Measurements from ENCODE around the gene GINS3.

Gene GINS3

DNA sequence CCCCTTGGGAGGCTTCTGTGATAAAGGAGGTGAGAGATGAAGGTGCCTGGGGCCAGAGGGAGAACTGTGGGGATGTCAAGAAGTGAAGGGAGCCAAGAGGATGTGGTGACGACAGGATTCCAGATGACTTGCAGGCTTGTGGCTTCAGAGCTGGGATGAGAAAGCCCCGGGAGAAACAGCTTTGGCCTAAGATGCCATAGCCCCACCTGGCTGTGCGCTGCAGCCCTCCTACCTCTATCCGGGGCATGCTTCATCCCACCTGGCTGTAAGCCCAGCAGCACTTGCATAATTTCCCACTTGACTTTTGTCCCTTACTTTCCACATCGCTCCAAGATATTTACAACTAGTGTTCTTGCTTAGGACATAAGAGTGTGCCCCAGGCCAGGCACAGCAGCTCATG, 29.3 kb downstream of the GINS3 start:
- Histone ChIP-seq H3K4me3 (replicated peaks; ENCODE audit: low read depth, low read length) (no peak overlapping the region; the same call in 1 of the 2 replicates), H3K36me3 (ENCODE audit: control insufficient read depth, insufficient read depth, low read length) (no peaks in the 10 kb centered on the region), H3K27me3 (replicated peaks; ENCODE audit: control insufficient read depth, insufficient read depth, low read length) (no peaks in the 10 kb centered on the region)
- TF ChIP-seq, protein P1, sequence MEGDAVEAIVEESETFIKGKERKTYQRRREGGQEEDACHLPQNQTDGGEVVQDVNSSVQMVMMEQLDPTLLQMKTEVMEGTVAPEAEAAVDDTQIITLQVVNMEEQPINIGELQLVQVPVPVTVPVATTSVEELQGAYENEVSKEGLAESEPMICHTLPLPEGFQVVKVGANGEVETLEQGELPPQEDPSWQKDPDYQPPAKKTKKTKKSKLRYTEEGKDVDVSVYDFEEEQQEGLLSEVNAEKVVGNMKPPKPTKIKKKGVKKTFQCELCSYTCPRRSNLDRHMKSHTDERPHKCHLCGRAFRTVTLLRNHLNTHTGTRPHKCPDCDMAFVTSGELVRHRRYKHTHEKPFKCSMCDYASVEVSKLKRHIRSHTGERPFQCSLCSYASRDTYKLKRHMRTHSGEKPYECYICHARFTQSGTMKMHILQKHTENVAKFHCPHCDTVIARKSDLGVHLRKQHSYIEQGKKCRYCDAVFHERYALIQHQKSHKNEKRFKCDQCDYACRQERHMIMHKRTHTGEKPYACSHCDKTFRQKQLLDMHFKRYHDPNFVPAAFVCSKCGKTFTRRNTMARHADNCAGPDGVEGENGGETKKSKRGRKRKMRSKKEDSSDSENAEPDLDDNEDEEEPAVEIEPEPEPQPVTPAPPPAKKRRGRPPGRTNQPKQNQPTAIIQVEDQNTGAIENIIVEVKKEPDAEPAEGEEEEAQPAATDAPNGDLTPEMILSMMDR (IDR thresholded peaks at IDR 0.05; ENCODE audit: insufficient read depth, low read length, poor library complexity, severe bottlenecking): no peak
- DNase-seq (ENCODE audit: extremely low read depth, insufficient read length): no peak

DNA sequence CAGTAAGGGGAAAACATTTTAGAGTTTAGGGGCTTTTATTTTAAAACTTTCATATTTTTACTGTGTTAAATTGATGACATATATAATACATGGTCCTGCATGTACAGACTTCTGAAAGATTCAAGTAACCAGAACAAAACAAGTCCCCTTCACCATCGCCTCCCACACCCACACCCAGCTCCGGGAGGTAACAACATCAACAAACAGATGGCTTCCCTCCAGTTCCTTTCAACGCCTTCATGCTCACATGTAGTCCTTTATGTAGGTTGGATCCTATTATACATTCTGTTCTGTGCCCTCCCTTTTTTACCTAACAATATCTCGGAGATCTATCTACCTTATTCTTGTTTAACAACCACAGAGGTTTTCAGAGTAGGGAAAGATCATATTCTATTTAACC, 30.5 kb downstream of the GINS3 start:
- TF ChIP-seq, protein P1 (IDR thresholded peaks at IDR 0.05; ENCODE audit: insufficient read depth, low read length, poor library complexity, severe bottlenecking): no peak
- Histone ChIP-seq H3K36me3 (ENCODE audit: control insufficient read depth, insufficient read depth, low read length) (no peaks in the 10 kb centered on the region), H3K27me3 (replicated peaks; ENCODE audit: control insufficient read depth, insufficient read depth, low read length) (no peaks in the 10 kb centered on the region), H3K4me3 (replicated peaks; ENCODE audit: low read depth, low read length) (no peak overlapping the region)
- DNase-seq (ENCODE audit: extremely low read depth, insufficient read length): no peak

DNA sequence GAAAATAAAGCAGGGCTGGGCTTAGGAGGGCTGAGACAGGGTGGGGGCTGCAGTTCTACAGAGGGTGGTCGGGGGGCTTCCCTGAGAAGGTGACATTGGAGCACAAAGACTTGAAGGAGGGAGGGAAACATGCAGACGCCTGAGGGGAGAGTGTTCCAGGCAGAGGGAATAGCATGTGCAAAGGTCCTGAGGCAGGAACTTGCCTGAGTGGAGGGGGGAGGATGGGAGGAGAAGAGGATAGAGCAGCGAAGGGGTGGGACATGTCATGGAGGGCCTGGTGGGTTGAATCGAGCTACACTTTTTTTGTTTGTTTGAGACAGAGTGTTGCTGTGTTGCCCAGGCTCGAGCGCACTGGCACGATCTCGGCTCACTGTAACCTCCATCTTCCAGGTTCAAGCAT, 33.0 kb downstream of the GINS3 start:
- H3K4me3 ChIP-seq (replicated peaks; ENCODE audit: low read depth, low read length): no peak overlapping the region
- DNase-seq (ENCODE audit: extremely low read depth, insufficient read length): no peak
- H3K36me3 ChIP-seq (ENCODE audit: control insufficient read depth, insufficient read depth, low read length): no peaks in the 10 kb centered on the region
- no peaks in the 10 kb centered on the region for H3K27me3 ChIP-seq (replicated peaks; ENCODE audit: control insufficient read depth, insufficient read depth, low read length)
- TF ChIP-seq, protein P1 (IDR thresholded peaks at IDR 0.05; ENCODE audit: insufficient read depth, low read length, poor library complexity, severe bottlenecking): no peak

DNA sequence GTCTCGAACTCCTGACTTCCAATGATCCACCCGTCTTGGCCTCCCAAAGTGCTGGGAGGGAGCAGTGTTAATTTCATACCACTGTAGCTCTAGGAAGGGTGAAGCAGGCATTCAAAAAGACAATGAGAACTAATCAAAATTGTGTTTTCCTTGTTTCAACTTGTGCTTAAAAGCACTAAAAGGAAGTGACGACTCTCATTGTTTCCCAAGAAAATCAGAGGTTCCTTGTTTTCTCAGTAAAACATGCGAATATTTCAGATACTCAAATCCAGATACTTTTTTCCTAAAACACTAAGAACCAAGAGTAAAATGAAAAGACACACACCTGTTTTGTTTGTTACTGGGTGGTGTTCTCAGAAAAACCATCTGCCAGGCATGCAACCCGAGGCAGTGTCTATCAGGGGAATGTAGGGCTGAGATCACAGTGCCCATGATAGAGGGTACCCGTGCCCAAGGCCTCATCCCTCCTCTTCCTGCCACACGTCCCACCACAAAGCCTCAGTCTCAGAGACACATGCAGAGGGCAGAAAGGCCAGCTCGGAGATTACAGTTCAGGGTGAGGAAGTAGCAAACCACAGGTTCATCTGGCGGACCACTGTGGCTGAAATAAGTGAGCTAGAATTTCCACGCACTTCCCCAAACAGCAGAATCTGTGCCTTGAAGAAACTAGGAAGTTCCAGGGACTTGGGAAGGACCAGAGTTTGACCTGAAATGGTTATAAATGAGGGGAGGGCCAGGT, 33.7 kb downstream of the GINS3 start:
- Histone ChIP-seq H3K4me3 (replicated peaks; ENCODE audit: low read depth, low read length) (no peak overlapping the region), H3K36me3 (ENCODE audit: control insufficient read depth, insufficient read depth, low read length) (no peaks in the 10 kb centered on the region), H3K27me3 (replicated peaks; ENCODE audit: control insufficient read depth, insufficient read depth, low read length) (no peaks in the 10 kb centered on the region)
- TF ChIP-seq, protein P1 (IDR thresholded peaks at IDR 0.05; ENCODE audit: insufficient read depth, low read length, poor library complexity, severe bottlenecking): no peak
- peak; percentile 55 for DNase-seq (ENCODE audit: extremely low read depth, insufficient read length)

DNA sequence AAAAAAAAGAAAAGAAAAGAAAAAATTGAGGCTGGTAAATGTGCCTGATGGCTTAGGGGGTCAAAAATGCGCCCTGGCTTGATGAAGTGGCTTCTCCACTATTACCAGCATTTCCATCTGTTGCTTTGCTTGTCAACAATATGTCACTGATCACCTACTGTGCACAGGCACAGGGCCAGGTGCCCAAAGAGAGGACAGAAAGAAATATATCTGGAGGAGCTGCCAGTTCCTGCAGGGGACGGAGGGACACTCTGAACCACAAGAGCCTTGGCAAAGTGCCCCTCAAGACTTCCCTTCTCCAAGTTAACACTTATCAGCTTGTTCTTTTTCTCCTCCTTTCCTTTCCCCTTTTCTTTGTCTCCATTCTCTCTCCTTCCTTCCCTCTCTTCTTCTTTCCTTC, 34.7 kb downstream of the GINS3 start:
- Histone ChIP-seq H3K36me3 (ENCODE audit: control insufficient read depth, insufficient read depth, low read length) (no peaks in the 10 kb centered on the region), H3K27me3 (replicated peaks; ENCODE audit: control insufficient read depth, insufficient read depth, low read length) (no peaks in the 10 kb centered on the region), H3K4me3 (replicated peaks; ENCODE audit: low read depth, low read length) (no peak overlapping the region)
- DNase-seq (ENCODE audit: extremely low read depth, insufficient read length): no peak
- TF ChIP-seq, protein P1 (IDR thresholded peaks at IDR 0.05; ENCODE audit: insufficient read depth, low read length, poor library complexity, severe bottlenecking): no peak

Data from GM06990 (cell line).